HG03558 (cell line): ENCODE results near the gene GOLGA8J.
"Not testable (repeated sequence)": the region's sequence is repeated elsewhere in the genome, so short reads cannot be mapped to it uniquely, and the experiment has no call there.

Source experiments
- ATAC-seq: cut with Tn5 transposase; IDR thresholded peaks from one replicate; pipeline ENCODE4 v1.9.1; 2021; ENCODE audit warnings: moderate number of reproducible peaks; ENCODE audit not compliant: unreplicated experiment; ENCODE audit errors: extremely low read depth

GOLGA8J gene

GRCh38 chr15:30072630-30073029 lies 10.1 kb upstream of the GOLGA8J start:
- ATAC-seq = no peak

- ATAC-seq = no peak
These were observed 8.8 kb upstream of the GOLGA8J start for GRCh38 chr15:30073915-30074314.

- ATAC-seq = not testable (repeated sequence)
These were observed 1.9 kb upstream of the GOLGA8J start for GRCh38 chr15:30080816-30081215.

- not testable (repeated sequence) for ATAC-seq
These were observed 15.1 kb downstream of the GOLGA8J start for GRCh38 chr15:30097827-30098226.

GRCh38 chr15:30102890-30103289 lies 20.1 kb downstream of the GOLGA8J start:
- not testable (repeated sequence) for ATAC-seq

- not testable (repeated sequence) for ATAC-seq
These were observed 21.3 kb downstream of the GOLGA8J start for GRCh38 chr15:30103941-30104507.

GRCh38 chr15:30110591-30110990 lies 27.8 kb downstream of the GOLGA8J start:
- ATAC-seq = not testable (repeated sequence)

GRCh38 chr15:30130066-30130465 lies 47.3 kb downstream of the GOLGA8J start:
- ATAC-seq = not testable (repeated sequence)

GRCh38 chr15:30134751-30135150 lies 52.0 kb downstream of the GOLGA8J start, which contains the start of gene GOLGA8T:
GOLGA8T (plus strand) TSS chr15:30135051; CDS start chr15:30135149, 98 bp downstream.
- not testable (repeated sequence) for ATAC-seq
